Progenitor cell of endocrine pancreas (in vitro differentiated cells): ENCODE data around the gene BAIAP3. TPM values are rescaled to one million over a fixed set of nuclear protein-coding genes. Genes with fewer than 3 reads are reported as not detected.

Experiments used
- DNase-seq: peaks from one replicate; pipeline ENCODE4 v3.0.0; 2021; ENCODE audit warnings: low spot score; ENCODE audit not compliant: unreplicated experiment
- H3K27ac Mint-ChIP-seq: 2 replicates; pipeline ENCODE4 v1.8.0; 2021; ENCODE audit warnings: mild to moderate bottlenecking, moderate library complexity, mixed read lengths
- H3K27me3 Mint-ChIP-seq: 2 replicates; pipeline ENCODE4 v1.8.0; 2021; ENCODE audit warnings: mixed read lengths
- H3K36me3 Mint-ChIP-seq: 2 replicates; pipeline ENCODE4 v1.8.0; 2022; ENCODE audit warnings: mixed read lengths; ENCODE audit not compliant: insufficient read depth
- H3K4me1 Mint-ChIP-seq: 2 replicates; pipeline ENCODE4 v1.8.0; 2021; ENCODE audit warnings: low read depth, mixed read lengths
- H3K4me3 Mint-ChIP-seq: 2 replicates; pipeline ENCODE4 v1.8.0; 2021; ENCODE audit warnings: low read depth, mild to moderate bottlenecking, moderate library complexity, mixed read lengths
- H3K9me3 Mint-ChIP-seq: 2 replicates; pipeline ENCODE4 v1.8.0; 2021; ENCODE audit warnings: low read depth, mixed read lengths
- total RNA-seq: library from RNA; stranded (reverse); gene quantifications from 2 replicates; pipeline ENCODE4 v1.2.1, GENCODE V29; 2021
- TF ChIP-seq, protein P1 (sequence below): fragments of 200-600 bp; sonication (generic); IDR thresholded peaks from one replicate; pipeline ENCODE4 v1.5.0; 2021; ENCODE audit warnings: antibody characterized with exemption, mild to moderate bottlenecking; ENCODE audit not compliant: unreplicated experiment

Gene BAIAP3
- total RNA-seq, 1 donor from 2014 or later, result 17.5 TPM

DNA sequence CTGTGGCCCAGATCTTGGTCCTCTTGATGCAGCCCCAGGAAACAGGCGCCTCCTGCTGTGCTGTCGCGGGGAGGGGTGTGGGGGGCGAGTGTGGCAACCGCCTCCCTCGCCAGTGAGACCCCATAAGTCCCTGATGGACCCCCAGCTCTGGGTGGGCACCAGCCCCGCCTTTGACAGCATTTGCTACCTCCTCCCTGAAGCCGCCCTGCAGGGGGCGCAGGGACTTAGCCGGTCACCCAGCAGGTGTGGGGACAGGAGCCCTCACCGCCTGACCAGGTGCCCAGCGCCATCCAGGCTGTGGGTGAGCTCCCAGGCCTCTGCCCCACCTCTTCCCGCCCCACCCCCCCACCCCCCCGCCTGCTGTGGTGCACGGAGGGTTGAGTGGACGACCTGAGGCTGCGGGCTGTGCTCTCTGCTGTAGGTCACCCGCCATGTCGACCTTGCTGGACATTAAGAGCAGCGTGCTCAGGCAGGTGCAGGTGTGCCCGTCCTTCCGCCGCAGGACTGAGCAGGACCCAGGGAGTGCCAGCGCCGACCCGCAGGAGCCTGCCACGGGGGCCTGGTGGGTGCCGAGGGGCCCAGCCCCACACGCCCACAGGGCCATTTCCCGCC is 4.8 kb downstream of the BAIAP3 start:
- Mint-ChIP-seq H3K36me3 (no peaks in the 10 kb centered on the region), H3K9me3 (no peaks in the 10 kb centered on the region), H3K27ac (no peak overlapping the region), H3K4me1 (peaks cover 3% of the 10 kb centered on the region), H3K27me3 (peaks cover 22% of the 10 kb centered on the region), H3K4me3 (no peak overlapping the region)
- TF ChIP-seq, protein P1, sequence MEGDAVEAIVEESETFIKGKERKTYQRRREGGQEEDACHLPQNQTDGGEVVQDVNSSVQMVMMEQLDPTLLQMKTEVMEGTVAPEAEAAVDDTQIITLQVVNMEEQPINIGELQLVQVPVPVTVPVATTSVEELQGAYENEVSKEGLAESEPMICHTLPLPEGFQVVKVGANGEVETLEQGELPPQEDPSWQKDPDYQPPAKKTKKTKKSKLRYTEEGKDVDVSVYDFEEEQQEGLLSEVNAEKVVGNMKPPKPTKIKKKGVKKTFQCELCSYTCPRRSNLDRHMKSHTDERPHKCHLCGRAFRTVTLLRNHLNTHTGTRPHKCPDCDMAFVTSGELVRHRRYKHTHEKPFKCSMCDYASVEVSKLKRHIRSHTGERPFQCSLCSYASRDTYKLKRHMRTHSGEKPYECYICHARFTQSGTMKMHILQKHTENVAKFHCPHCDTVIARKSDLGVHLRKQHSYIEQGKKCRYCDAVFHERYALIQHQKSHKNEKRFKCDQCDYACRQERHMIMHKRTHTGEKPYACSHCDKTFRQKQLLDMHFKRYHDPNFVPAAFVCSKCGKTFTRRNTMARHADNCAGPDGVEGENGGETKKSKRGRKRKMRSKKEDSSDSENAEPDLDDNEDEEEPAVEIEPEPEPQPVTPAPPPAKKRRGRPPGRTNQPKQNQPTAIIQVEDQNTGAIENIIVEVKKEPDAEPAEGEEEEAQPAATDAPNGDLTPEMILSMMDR, result peak; percentile 68
- DNase-seq, result peak; percentile 62

DNA sequence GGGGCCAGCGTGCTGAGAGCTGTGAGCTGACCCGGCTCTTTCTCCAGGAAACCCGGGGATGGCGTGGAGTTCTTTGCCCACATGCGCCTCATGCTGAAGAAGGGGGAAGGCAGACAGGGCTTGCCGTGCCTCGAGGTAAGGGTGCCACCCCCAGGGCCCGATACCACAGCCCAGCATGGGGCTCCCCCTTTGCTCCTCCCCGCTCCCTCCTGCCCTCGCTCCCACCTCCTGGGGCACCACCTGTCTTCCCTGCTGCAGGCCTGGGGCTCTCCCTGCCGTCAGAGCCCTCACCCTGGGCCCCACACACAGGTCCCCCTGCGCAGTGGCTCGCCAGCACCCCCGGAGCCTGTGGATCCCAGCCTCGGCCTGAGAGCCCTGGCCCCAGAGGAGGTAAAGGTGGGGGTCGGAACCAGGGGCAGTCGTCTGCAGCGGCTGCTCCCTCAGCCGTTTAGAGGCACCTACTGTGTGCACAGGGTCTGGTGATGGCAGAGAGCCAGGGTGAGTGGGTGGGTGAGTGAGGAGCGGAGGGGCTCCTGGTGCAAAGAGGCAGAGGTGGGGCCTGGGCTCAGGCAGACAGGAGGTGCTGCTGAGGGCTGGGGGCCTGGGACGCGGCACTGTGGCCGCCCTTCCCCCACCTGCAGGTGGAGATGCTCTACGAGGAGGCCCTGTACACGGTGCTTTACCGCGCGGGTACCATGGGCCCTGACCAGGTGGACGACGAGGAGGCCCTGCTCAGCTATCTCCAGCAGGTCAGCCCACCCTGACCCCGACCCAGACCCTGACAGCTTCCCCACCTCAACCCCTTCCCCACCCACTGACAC is 5.6 kb downstream of the BAIAP3 start:
- H3K27ac Mint-ChIP-seq, result no peak overlapping the region
- no peaks in the 10 kb centered on the region for H3K9me3 Mint-ChIP-seq
- no peak for DNase-seq
- peaks cover 22% of the 10 kb centered on the region for H3K27me3 Mint-ChIP-seq
- H3K4me1 Mint-ChIP-seq, result peaks cover 6% of the 10 kb centered on the region
- no peaks in the 10 kb centered on the region for H3K36me3 Mint-ChIP-seq
- no peak overlapping the region for H3K4me3 Mint-ChIP-seq
- TF ChIP-seq, protein P1, result no peak

DNA sequence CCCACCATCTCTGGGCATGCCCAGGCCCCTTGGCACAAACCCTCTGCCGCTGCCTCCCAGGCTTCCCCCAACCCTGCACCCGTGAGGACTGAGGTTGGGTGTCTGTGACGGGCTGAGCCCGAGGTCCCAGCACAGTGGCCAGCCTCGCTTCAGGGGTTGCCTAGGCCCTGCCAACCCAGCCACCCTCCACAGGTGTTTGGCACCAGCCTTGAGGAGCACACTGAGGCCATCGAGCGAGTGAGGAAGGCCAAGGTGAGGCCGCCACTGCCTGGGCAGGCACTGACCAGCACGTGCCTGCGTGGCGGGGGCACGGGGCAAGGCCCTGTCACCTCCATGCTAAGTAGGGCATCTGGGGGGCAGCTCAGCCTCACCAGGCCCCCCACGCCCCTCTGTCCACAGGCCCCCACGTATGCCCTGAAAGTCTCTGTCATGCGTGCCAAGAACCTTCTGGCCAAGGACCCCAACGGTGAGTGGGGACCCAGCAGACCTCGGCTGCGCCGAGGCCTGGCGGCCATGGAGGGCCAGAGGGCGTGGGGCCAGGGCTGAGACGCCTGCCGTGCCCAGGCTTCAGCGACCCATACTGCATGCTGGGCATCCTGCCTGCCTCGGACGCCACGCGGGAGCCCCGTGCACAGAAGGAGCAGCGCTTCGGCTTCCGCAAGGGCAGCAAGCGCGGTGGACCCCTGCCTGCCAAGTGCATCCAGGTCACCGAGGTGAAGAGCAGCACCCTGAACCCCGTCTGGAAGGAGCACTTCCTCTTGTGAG is 7.5 kb downstream of the BAIAP3 start:
- TF ChIP-seq, protein P1, result no peak
- no peaks in the 10 kb centered on the region for H3K9me3 Mint-ChIP-seq
- DNase-seq, result no peak
- H3K27me3 Mint-ChIP-seq, result peaks cover 9% of the 10 kb centered on the region
- peaks cover 6% of the 10 kb centered on the region for H3K4me1 Mint-ChIP-seq
- no peak overlapping the region for H3K27ac Mint-ChIP-seq
- H3K36me3 Mint-ChIP-seq, result no peaks in the 10 kb centered on the region
- no peak overlapping the region for H3K4me3 Mint-ChIP-seq

DNA sequence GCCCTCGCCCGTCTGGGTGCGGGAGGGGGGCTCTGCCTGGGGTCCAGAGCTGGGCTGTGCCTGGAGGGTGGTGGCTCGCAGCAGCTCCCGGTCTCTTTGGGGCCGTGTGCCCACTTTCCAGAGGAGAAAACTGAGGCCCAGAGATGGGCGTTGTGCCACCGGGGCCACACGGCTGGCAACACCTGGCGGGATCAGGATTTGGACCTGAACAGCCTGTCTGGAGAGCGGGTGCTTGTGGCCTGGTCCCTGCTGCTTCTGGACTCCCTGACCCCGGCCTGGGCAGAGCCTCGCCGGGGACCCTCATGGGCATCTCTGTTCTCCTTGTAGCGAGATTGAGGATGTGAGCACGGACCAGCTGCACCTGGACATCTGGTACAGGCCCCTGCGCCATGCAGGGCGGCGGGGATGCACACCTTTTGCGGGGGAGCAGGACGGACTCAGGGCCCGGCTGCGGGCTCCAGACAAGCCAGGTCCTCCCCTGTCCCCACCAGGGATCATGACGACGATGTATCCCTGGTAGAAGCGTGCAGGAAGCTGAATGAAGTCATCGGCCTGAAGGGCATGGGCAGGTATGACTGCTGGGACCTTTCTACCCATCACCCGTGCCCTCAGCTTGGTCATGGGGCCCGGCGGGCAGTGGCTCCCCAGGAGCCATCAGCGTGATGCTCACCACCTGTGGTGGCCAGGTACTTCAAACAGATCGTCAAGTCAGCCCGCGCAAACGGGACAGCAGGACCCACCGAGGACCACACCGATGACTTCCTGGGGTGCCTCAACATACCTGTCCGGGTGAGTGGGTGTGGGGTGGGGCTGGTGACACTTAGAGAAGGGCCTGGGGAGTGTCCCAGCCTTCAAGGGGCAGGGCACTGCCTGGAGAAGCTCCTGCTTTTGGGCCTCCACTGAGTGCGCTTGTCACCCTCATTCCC is 8.3 kb downstream of the BAIAP3 start:
- H3K36me3 Mint-ChIP-seq, result no peaks in the 10 kb centered on the region
- no peaks in the 10 kb centered on the region for H3K9me3 Mint-ChIP-seq
- H3K4me3 Mint-ChIP-seq, result no peak overlapping the region
- H3K27me3 Mint-ChIP-seq, result peaks cover under 1% of the 10 kb centered on the region
- H3K4me1 Mint-ChIP-seq, result peaks cover 6% of the 10 kb centered on the region
- H3K27ac Mint-ChIP-seq, result no peak overlapping the region
- TF ChIP-seq, protein P1, result no peak
- DNase-seq, result no peak
